A549 (cell line): ENCODE measurements around the gene NUDCD2. TPM values are rescaled to one million over a fixed set of nuclear protein-coding genes. Genes with fewer than 3 reads are reported as not detected.
"Not testable (repeated sequence)": the region's sequence is repeated elsewhere in the genome, so short reads cannot be mapped to it uniquely, and the experiment has no call there.

Source experiments
- ATAC-seq, 2 experiments: fragments of 200-7000 bp in 1 of 2; fragments of >200 bp in 1 of 2; cut with Nextera tagmentation in 1 of 2; cut with Tn5 transposase in 1 of 2; 3 replicates each; pipeline versions ENCODE4 v1.8.0 to v1.9.1; 2018 to 2020; ENCODE audit warnings: mild to moderate bottlenecking in 1 of 2, moderate library complexity in 1 of 2
- CTCF ChIA-PET: fragments of 300-600 bp; sonication (Branson Sonifier 250); formaldehyde crosslinking; extraction: SDS; loops from one replicate; lab custom pipeline; 2021; ENCODE audit warnings: antibody characterized with exemption, inconsistent platforms; lab: Yijun Ruan, JAX
- POLR2A ChIA-PET: fragments of 350-600 bp; formaldehyde crosslinking; extraction: SDS; loops from one replicate; lab custom pipeline; 2021; ENCODE audit warnings: antibody characterized with exemption, inconsistent platforms; lab: Yijun Ruan, JAX
- DNase-seq, 2 experiments: peaks; one replicate each; pipeline versions ENCODE4 v3.0.0 to v3.0.0-alpha.2; 2011 to 2016; ENCODE audit warnings: low read depth in 1 of 2, low spot score in 1 of 2
- FAIRE-seq: peaks from 2 replicates; lab custom pipeline; 2011; peaks lifted over from hg19 to GRCh38; lab: Jason Lieb, UNC
- H3K27ac ChIP-seq, 2 experiments: fragments of >200 bp; sonication (Bioruptor Twin); formaldehyde crosslinking; 3 replicates each; pipeline ENCODE4 v1.5.1; 2016 to 2017
- H3K4me1 ChIP-seq: fragments of >200 bp; sonication (Bioruptor Twin); formaldehyde crosslinking; 3 replicates; pipeline ENCODE4 v1.6.1; 2016
- H3K4me2 ChIP-seq: fragments of >200 bp; sonication (Bioruptor Twin); formaldehyde crosslinking; 3 replicates; pipeline ENCODE4 v1.6.1; 2016
- H3K4me3 ChIP-seq: fragments of >200 bp; sonication (Bioruptor Twin); formaldehyde crosslinking; 3 replicates; pipeline ENCODE4 v1.5.1; 2016
- H3K9me3 ChIP-seq: fragments of >200 bp; sonication (Bioruptor Twin); formaldehyde crosslinking; 3 replicates; pipeline ENCODE4 v1.6.1; 2016
- CBX2 ChIP-seq: fragments of 200-600 bp; sonication (generic); IDR thresholded peaks from 2 replicates; pipeline ENCODE4 v1.6.1; 2016; ENCODE audit warnings: low read depth, mild to moderate bottlenecking, borderline replicate concordance
- CHD2 ChIP-seq: fragments of 150-350 bp; IDR thresholded peaks from 2 replicates; pipeline ENCODE4 v1.6.1; 2014; ENCODE audit warnings: low read length; ENCODE audit not compliant: partially characterized antibody
- EHF ChIP-seq: fragments of 250-450 bp; sonication (Bioruptor Pico); IDR thresholded peaks from 2 replicates; pipeline ENCODE4 v1.5.0; 2020; ENCODE audit warnings: mild to moderate bottlenecking
- ELK1 ChIP-seq: fragments of 150-350 bp; IDR thresholded peaks from 2 replicates; pipeline ENCODE4 v1.6.1; 2014; ENCODE audit warnings: low read depth, mild to moderate bottlenecking, low read length
- FOXS1 ChIP-seq: fragments of 250-450 bp; sonication (Bioruptor Pico); IDR thresholded peaks from 2 replicates; pipeline ENCODE4 v1.5.0; 2020; ENCODE audit warnings: mild to moderate bottlenecking, moderate library complexity
- HOXA7 ChIP-seq: fragments of 250-450 bp; sonication (Bioruptor Pico); IDR thresholded peaks from 2 replicates; pipeline ENCODE4 v1.5.0; 2020; ENCODE audit warnings: mild to moderate bottlenecking, moderate library complexity
- HOXB13 ChIP-seq: fragments of 250-450 bp; sonication (Bioruptor Pico); IDR thresholded peaks from 2 replicates; pipeline ENCODE4 v1.5.0; 2020; ENCODE audit warnings: low read depth, mild to moderate bottlenecking, moderate library complexity
- JUNB ChIP-seq: fragments of >200 bp; sonication (Bioruptor Twin); formaldehyde crosslinking; IDR thresholded peaks from 2 replicates; pipeline ENCODE4 v1.6.1; 2016
- NR3C1 ChIP-seq: fragments of >200 bp; sonication (Bioruptor Twin); formaldehyde crosslinking; IDR thresholded peaks from 3 replicates; pipeline ENCODE4 v1.6.1; 2017
- PBX3 ChIP-seq: IDR thresholded peaks from 2 replicates; pipeline ENCODE4 v1.6.1; 2012
- POLR2AphosphoS2 ChIP-seq: conservative IDR thresholded peaks from 2 replicates; pipeline ENCODE4 v1.6.1; 2012; ENCODE audit warnings: low read length, improper control_type of control experiment, inconsistent platforms
- RFX5 ChIP-seq: fragments of 450-650 bp; IDR thresholded peaks from 2 replicates; pipeline ENCODE4 v1.7.1; 2014; ENCODE audit warnings: antibody characterized with exemption, mild to moderate bottlenecking, moderate library complexity
- SREBF2 ChIP-seq: fragments of 450-650 bp; IDR thresholded peaks from 2 replicates; pipeline ENCODE4 v1.6.1; 2014; ENCODE audit warnings: mild to moderate bottlenecking, moderate library complexity
- TP53 ChIP-seq: fragments of 250-450 bp; sonication (Bioruptor Pico); IDR thresholded peaks from 2 replicates; pipeline ENCODE4 v1.5.0; 2021; ENCODE audit warnings: mild to moderate bottlenecking, moderate library complexity
- ZC3H11A ChIP-seq: fragments of 450-650 bp; IDR thresholded peaks from 2 replicates; pipeline ENCODE4 v1.6.1; 2014; ENCODE audit warnings: antibody characterized with exemption, mild to moderate bottlenecking
- ZNF302 ChIP-seq: fragments of 250-450 bp; sonication (Bioruptor Pico); IDR thresholded peaks from 2 replicates; pipeline ENCODE4 v1.9.0; 2021; ENCODE audit warnings: inconsistent platforms, mild to moderate bottlenecking, moderate library complexity
- WGBS: methylation state at CpG from one replicate; pipeline ENCODE4 v1.1.6; 2017; ENCODE audit errors: missing lambda C conversion rate; 5-methylcytosine and 5-hydroxymethylcytosine counted together
- polyA plus RNA-seq, 4 experiments: library from polyadenylated mRNA; depleted of rRNA in 3 of 4; stranded (reverse); fragments of >200 nt; fragmentation: RNase III in 1 of 4; extraction: RNeasy Plus Mini Kit Qiagen cat#74134 plus additional on column Dnase treatment in 1 of 4; gene quantifications; 2 replicates in 3 of 4; 3 replicates in 1 of 4; pipeline ENCODE4 v1.2.3, GENCODE V29; 2011 to 2017
- TF ChIP-seq, protein P1 (sequence below): fragments of 250-450 bp; sonication (Bioruptor Pico); IDR thresholded peaks from 2 replicates; pipeline ENCODE4 v1.5.0; 2021; ENCODE audit warnings: mild to moderate bottlenecking, moderate library complexity, borderline replicate concordance
- TF ChIP-seq, protein P2 (sequence below): fragments of >200 bp; sonication (Bioruptor Twin); formaldehyde crosslinking; IDR thresholded peaks from 2 replicates; pipeline ENCODE4 v1.6.1; 2016
- TF ChIP-seq, protein P3 (sequence below): fragments of 200-600 bp; sonication (generic); IDR thresholded peaks from 2 replicates; pipeline ENCODE4 v1.6.1; 2016; ENCODE audit warnings: antibody characterized with exemption, mild to moderate bottlenecking, moderate library complexity

The NUDCD2 gene
- polyA plus RNA-seq, 2 of the 4 experiments (the other 2 are of a cell fraction) = 22.3 to 43.9 TPM

GRCh38 chr5:163432544-163432943 is 27.4 kb downstream of the NUDCD2 start:
- DNase-seq = no peak
- ATAC-seq = no peak
- 60% methylated on average over 1 of the region's 1 CpG for WGBS
- H3K4me2 ChIP-seq = no peak overlapping the region
- POLR2A ChIA-PET = no interaction called here
- H3K9me3 ChIP-seq = no peaks in the 10 kb centered on the region
- peaks cover 7% of the 10 kb centered on the region for H3K4me1 ChIP-seq
- CTCF ChIA-PET = no interaction called here
- no peak overlapping the region for H3K4me3 ChIP-seq
- TF ChIP-seq JUNB = no peak
- no peak for TF ChIP-seq CHD2
- TF ChIP-seq PBX3 = no peak
- TF ChIP-seq, protein P1, sequence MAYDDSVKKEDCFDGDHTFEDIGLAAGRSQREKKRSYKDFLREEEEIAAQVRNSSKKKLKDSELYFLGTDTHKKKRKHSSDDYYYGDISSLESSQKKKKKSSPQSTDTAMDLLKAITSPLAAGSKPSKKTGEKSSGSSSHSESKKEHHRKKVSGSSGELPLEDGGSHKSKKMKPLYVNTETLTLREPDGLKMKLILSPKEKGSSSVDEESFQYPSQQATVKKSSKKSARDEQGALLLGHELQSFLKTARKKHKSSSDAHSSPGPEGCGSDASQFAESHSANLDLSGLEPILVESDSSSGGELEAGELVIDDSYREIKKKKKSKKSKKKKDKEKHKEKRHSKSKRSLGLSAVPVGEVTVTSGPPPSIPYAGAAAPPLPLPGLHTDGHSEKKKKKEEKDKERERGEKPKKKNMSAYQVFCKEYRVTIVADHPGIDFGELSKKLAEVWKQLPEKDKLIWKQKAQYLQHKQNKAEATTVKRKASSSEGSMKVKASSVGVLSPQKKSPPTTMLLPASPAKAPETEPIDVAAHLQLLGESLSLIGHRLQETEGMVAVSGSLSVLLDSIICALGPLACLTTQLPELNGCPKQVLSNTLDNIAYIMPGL = no peak
- no peak for TF ChIP-seq EHF (CRISPR knock-in tag)
- no peak for TF ChIP-seq ELK1
- TF ChIP-seq ZC3H11A = no peak
- TF ChIP-seq HOXB13 (CRISPR knock-in tag) = no peak
- TF ChIP-seq CBX2 = no peak
- TF ChIP-seq, protein P2, sequence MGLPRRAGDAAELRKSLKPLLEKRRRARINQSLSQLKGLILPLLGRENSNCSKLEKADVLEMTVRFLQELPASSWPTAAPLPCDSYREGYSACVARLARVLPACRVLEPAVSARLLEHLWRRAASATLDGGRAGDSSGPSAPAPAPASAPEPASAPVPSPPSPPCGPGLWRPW = no peak
- no peak for TF ChIP-seq HOXA7
- TF ChIP-seq ZNF302 (CRISPR knock-in tag) = no peak
- TF ChIP-seq SREBF2 = no peak
- TF ChIP-seq RFX5 = no peak
- TF ChIP-seq FOXS1 = no peak
- TF ChIP-seq, protein P3, sequence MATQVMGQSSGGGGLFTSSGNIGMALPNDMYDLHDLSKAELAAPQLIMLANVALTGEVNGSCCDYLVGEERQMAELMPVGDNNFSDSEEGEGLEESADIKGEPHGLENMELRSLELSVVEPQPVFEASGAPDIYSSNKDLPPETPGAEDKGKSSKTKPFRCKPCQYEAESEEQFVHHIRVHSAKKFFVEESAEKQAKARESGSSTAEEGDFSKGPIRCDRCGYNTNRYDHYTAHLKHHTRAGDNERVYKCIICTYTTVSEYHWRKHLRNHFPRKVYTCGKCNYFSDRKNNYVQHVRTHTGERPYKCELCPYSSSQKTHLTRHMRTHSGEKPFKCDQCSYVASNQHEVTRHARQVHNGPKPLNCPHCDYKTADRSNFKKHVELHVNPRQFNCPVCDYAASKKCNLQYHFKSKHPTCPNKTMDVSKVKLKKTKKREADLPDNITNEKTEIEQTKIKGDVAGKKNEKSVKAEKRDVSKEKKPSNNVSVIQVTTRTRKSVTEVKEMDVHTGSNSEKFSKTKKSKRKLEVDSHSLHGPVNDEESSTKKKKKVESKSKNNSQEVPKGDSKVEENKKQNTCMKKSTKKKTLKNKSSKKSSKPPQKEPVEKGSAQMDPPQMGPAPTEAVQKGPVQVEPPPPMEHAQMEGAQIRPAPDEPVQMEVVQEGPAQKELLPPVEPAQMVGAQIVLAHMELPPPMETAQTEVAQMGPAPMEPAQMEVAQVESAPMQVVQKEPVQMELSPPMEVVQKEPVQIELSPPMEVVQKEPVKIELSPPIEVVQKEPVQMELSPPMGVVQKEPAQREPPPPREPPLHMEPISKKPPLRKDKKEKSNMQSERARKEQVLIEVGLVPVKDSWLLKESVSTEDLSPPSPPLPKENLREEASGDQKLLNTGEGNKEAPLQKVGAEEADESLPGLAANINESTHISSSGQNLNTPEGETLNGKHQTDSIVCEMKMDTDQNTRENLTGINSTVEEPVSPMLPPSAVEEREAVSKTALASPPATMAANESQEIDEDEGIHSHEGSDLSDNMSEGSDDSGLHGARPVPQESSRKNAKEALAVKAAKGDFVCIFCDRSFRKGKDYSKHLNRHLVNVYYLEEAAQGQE = no peak
- TF ChIP-seq POLR2AphosphoS2 = no peak
- no peak for TF ChIP-seq NR3C1
- TF ChIP-seq TP53 = no peak
- H3K27ac ChIP-seq = no peak overlapping the region
- FAIRE-seq = no peak

GRCh38 chr5:163426128-163426527 is 33.8 kb downstream of the NUDCD2 start:
- CTCF ChIA-PET, FAIRE-seq, H3K27ac ChIP-seq: not testable (repeated sequence)

More at GRCh38 chr5:163426128-163426527, 33.8 kb downstream of the NUDCD2 start:
- DNase-seq, H3K4me3 ChIP-seq, H3K4me1 ChIP-seq, ATAC-seq, H3K4me2 ChIP-seq, POLR2A ChIA-PET, H3K9me3 ChIP-seq: not testable (repeated sequence)
- WGBS = 68% methylated on average over 4 of the region's 4 CpGs
